Small intestine (tissue), 7 donors: Measurements from ENCODE around the gene TCP11. TPM values are rescaled to one million over a fixed set of nuclear protein-coding genes. Genes with fewer than 3 reads are reported as not detected.
"Not testable (repeated sequence)": the region's sequence is repeated elsewhere in the genome, so short reads cannot be mapped to it uniquely, and the experiment has no call there.

Experiments
- DNase-seq, 2 donors: peaks; one replicate each; pipeline versions ENCODE4 v3.0.0 to v3.0.0-alpha.2; 2013
- FAIRE-seq: peaks from 2 replicates; lab custom pipeline; 2012; peaks lifted over from hg19 to GRCh38; lab: Jason Lieb, UNC
- H3K27ac ChIP-seq, 3 donors: one replicate each; pipeline ENCODE4 v1.5.1; 2013; ENCODE audit warnings: low read length in 2 of 3, mild to moderate bottlenecking in 2 of 3, control low read depth in 1 of 3, inconsistent platforms in 1 of 3, low read depth in 1 of 3, moderate library complexity in 1 of 3
- H3K27me3 ChIP-seq, 3 donors: one replicate each; pipeline ENCODE4 v1.6.1; 2013; ENCODE audit warnings: low read length in 3 of 3, inconsistent platforms in 1 of 3; ENCODE audit not compliant: control insufficient read depth in 3 of 3, insufficient read depth in 3 of 3
- H3K36me3 ChIP-seq, 3 donors: one replicate each; pipeline ENCODE4 v1.6.1; 2013; ENCODE audit warnings: low read length in 3 of 3, inconsistent platforms in 1 of 3, low read depth in 1 of 3, mild to moderate bottlenecking in 1 of 3, moderate library complexity in 1 of 3; ENCODE audit not compliant: control insufficient read depth in 3 of 3, insufficient read depth in 2 of 3
- H3K4me1 ChIP-seq, 3 donors: one replicate each; pipeline ENCODE4 v1.6.1; 2013; ENCODE audit warnings: low read length in 2 of 3, inconsistent platforms in 1 of 3, low read depth in 1 of 3, mild to moderate bottlenecking in 1 of 3, moderate library complexity in 1 of 3; ENCODE audit not compliant: control insufficient read depth in 3 of 3, insufficient read depth in 2 of 3
- H3K4me3 ChIP-seq, 3 donors: one replicate each; pipeline ENCODE4 v1.5.1; 2013; ENCODE audit warnings: low read length in 3 of 3, control low read depth in 1 of 3, inconsistent platforms in 1 of 3, low read depth in 1 of 3, mild to moderate bottlenecking in 1 of 3, moderate library complexity in 1 of 3
- H3K9me3 ChIP-seq, 2 donors: one replicate each; pipeline ENCODE4 v1.6.1; 2013; ENCODE audit warnings: low read depth in 1 of 2, low read length in 1 of 2; ENCODE audit not compliant: control insufficient read depth in 2 of 2, insufficient read depth in 1 of 2
- WGBS, 3 donors: extraction: QIAGEN DNeasy Blood & Tissue Kit; methylation state at CpG; one replicate each; pipeline ENCODE4 v1.1.7; 2013; 5-methylcytosine and 5-hydroxymethylcytosine counted together
- polyA plus RNA-seq, 4 donors: library from polyadenylated mRNA; stranded (reverse) in 3 of 4; unstranded in 1 of 4; fragments of 200-250 nt in 3 of 4; fragments of 120-200 nt in 1 of 4; gene quantifications; one replicate each; pipeline versions ENCODE4 v1.2.1 to v1.2.3, GENCODE V29; 2013
- donor health status: healthy with polysubstance abuse.
- donor health status: control.
- donor health status: control.
- donor health status: Bipolar disorder and iron deficiency.
- donor health status: healthy.

Gene TCP11
- polyA plus RNA-seq, 4 donors: 0.03 TPM; not detected in 3

GRCh38 chr6:35108309-35108885 lies 32.7 kb downstream of the TCP11 start:
- Histone ChIP-seq H3K4me3 (no peak overlapping the region), H3K27me3 (no peaks in the 10 kb centered on the region), H3K9me3 (peaks cover 0 to 13% of the 10 kb centered on the region in 2 donors), H3K36me3 (no peaks in the 10 kb centered on the region), H3K4me1 (peaks cover 0 to 2% (median 0%) of the 10 kb centered on the region in 3 donors), H3K27ac (peak overlapping the region in 2 of 3 donors; percentile 24 to 68)
- DNase-seq: no peak
- FAIRE-seq: no peak
- 60 to 79% (median 64%) methylated on average over 2 of the region's 2 CpGs for WGBS, 3 donors

DNA sequence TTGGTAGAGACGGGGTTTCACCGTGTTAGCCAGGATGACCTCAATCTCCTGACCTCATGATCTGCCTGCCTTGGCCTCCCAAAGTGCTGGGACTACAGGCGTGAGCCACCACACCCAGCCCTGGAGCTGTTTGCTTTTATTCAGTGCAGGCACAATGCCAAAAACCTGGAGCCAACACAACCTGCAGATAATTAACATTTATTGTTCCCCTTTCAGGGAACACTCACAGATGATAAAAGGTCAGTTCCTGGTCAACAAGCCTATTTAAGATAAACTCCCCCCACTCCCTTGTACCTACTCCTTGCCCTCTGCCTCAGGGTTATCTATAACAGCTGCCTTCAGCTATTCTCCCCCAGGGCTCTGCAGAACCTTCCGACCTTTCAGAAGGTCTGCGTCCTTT lies 33.4 kb downstream of the TCP11 start:
- DNase-seq: peak; percentile 31 to 93
- not testable (repeated sequence) for H3K4me3 ChIP-seq, H3K36me3 ChIP-seq, H3K27me3 ChIP-seq, FAIRE-seq, H3K4me1 ChIP-seq
- 14 to 46% (median 31%) methylated on average over 5 of the region's 5 CpGs for WGBS, 3 donors
- peak overlapping the region in 2 of 3 donors; percentile 24 to 68 for H3K27ac ChIP-seq
- peaks cover 0 to 11% of the 10 kb centered on the region in 2 donors for H3K9me3 ChIP-seq

DNA sequence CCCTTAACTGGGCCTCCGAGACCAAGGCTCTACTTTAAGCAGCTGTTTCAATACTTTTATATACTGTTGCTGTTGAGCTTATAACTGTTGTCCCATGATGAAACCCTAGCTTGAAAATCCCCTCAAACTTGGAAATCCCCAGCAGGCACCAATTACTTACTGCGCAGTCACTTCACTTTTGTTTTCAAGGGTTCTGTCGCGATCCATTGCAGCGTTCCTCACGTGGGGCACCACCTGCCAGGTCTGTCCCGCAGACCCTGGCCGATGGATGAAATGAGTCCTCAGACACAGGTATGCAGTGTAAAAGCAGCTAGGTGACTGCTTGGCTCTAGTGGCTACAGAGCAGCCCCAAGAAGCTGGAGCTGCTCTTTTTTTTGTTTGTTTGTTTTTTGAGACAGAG lies 33.9 kb downstream of the TCP11 start:
- H3K27ac ChIP-seq, H3K4me3 ChIP-seq, FAIRE-seq, H3K27me3 ChIP-seq, H3K36me3 ChIP-seq, DNase-seq, H3K4me1 ChIP-seq: not testable (repeated sequence)
- 59 to 85% (median 72%) methylated on average over 8 of the region's 8 CpGs for WGBS, 3 donors
- peaks cover 0 to 10% of the 10 kb centered on the region in 2 donors for H3K9me3 ChIP-seq

- H3K27me3 ChIP-seq, H3K4me3 ChIP-seq, FAIRE-seq, H3K36me3 ChIP-seq, H3K4me1 ChIP-seq, H3K27ac ChIP-seq: not testable (repeated sequence)
- 46 to 66% (median 59%) methylated on average over 6 of the region's 6 CpGs for WGBS, 3 donors
- H3K9me3 ChIP-seq: peaks cover 0 to 10% of the 10 kb centered on the region in 2 donors
- DNase-seq: peak in 1 of 2 donors; percentile 66
Observed at GRCh38 chr6:35106061-35106460, 35.1 kb downstream of the TCP11 start.

- Histone ChIP-seq H3K36me3 (no peaks in the 10 kb centered on the region), H3K4me3 (no peak overlapping the region), H3K27ac (no peak overlapping the region), H3K4me1 (peaks cover 0 to 2% (median 0%) of the 10 kb centered on the region in 3 donors), H3K9me3 (peaks cover 0 to 10% of the 10 kb centered on the region in 2 donors), H3K27me3 (no peaks in the 10 kb centered on the region)
- FAIRE-seq: no peak
- DNase-seq: no peak
- 87 to 96% (median 93%) methylated on average over 3 of the region's 3 CpGs for WGBS, 3 donors
Observed at GRCh38 chr6:35105078-35105477, 36.1 kb downstream of the TCP11 start.

DNA sequence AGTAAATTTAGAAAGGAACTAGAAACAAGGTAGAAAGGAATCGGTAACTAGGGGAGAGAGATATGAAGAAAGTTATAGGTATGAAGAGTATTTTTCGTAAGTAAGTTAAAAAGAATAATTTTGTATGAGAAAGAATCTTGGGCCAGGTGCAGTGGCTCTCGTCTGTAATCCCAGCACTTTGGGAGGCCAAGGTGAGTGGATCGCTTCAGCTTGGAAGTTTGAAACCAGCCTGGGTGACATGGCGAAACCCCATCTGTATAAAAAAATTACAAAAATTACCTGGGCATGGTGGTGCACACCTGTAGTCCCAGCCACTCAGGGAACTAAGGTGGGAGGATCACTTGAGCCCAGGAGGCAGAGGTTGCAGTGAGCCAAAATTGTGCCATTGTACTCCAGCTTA lies 42.0 kb downstream of the TCP11 start:
- WGBS, 3 donors: 93 to 98% (median 94%) methylated on average over 5 of the region's 5 CpGs
- Histone ChIP-seq H3K36me3 (no peaks in the 10 kb centered on the region), H3K27me3 (no peaks in the 10 kb centered on the region), H3K27ac (no peak overlapping the region), H3K9me3 (no peaks in the 10 kb centered on the region), H3K4me3 (no peak overlapping the region), H3K4me1 (no peaks in the 10 kb centered on the region)
- DNase-seq (no peak), FAIRE-seq (no peak)

DNA sequence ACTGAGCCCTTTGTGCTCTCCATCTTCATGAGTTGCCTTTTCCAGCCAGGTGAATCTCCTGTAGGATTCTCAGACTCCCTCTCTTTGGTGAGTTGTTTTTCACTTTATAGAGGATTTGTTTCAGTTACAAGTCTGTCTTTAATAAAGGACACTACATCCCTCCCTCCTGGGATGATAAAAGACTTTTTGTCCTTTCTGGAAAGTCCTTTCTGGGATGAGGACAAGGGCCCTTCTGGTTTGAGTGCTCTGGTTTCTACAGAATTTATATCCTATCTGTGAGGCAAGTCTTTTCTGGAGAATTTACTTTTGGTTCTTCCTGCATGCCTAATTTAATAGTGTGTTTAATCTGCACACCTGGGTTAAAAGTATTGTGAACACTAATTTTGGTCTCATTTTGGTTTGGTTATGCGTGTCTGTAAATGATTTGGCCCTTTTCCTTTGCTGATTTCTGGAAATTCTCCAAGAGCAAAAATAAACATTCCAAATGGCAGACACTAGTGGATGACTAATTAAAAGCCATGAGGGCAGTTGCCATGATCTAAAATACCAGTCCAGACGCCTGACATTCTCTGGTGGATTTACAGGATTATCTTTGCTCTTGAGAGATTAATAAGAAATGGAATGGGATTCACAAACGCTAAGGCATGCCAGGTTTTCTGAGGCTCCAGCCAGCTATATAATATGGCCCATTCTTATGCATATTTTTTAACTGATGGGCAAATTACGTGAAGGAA lies 44.8 kb downstream of the TCP11 start:
- Histone ChIP-seq H3K36me3 (peaks cover 0 to 16% (median 0%) of the 10 kb centered on the region in 3 donors), H3K9me3 (no peaks in the 10 kb centered on the region), H3K4me1 (peaks cover 0 to 10% (median 3%) of the 10 kb centered on the region in 3 donors), H3K4me3 (no peak overlapping the region), H3K27me3 (no peaks in the 10 kb centered on the region), H3K27ac (peak overlapping the region in 1 of 3 donors; percentile 24)
- no peak for FAIRE-seq
- 29 to 45% (median 45%) methylated on average over 4 of the region's 4 CpGs for WGBS, 3 donors
- no peak for DNase-seq

GRCh38 chr6:35094183-35094582 lies 47.0 kb downstream of the TCP11 start:
- DNase-seq (no peak), FAIRE-seq (no peak)
- Histone ChIP-seq H3K27me3 (no peaks in the 10 kb centered on the region), H3K4me3 (no peak overlapping the region), H3K27ac (no peak overlapping the region), H3K4me1 (peaks cover 0 to 10% (median 3%) of the 10 kb centered on the region in 3 donors), H3K36me3 (peaks cover 0 to 34% (median 2%) of the 10 kb centered on the region in 3 donors), H3K9me3 (no peaks in the 10 kb centered on the region)
- 46 to 70% (median 68%) methylated on average over 4 of the region's 4 CpGs for WGBS, 3 donors
